EH (cell line): Measurements from ENCODE around the gene ADAM12.

Source experiments
- DNase-seq: peaks from one replicate; pipeline ENCODE4 v3.0.0-alpha.2; 2015; ENCODE audit warnings: low read depth

Gene ADAM12

DNA sequence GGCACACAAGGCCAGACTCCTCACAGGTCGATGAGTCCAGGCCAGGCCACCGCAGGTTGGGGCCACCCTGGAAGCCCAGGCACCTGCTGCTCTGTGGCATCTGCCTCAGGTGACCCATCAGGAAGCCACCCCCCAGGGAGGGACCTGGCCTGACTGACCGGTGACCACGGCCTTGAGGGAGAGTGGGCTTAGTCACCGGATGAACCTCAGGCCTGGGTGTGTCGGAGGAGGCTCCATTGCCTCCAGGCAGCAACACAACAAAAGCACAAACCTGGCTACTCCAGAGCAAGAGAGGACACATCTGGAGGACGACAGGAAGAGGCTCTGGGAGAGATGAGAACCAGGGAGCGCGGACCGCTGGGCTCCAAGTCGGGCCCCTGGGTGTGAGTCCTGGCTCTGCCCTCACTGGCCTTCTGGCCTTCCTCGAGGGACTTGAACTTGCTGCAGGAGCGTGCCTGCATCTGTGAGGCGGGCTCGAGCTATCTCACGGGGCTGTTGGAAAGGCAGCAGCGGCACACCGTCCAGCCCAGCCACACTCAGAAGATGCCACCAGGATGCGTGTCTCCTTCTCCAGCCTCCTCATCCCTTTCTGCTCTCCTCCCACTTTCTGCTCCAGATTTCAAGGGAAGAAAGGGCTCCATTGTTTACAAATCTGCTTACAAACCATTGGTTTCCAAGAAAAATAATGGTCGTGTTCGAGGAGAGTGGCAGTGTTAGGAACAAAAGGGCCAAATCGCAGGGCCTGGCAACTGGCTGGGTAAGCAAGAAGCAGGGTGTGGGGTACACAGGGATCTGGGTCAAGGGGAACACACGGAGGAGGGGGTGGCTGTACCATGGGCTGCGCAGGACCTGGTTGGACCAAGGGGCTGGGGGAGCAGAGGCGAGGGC is 152.9 kb downstream of the ADAM12 start:
- DNase-seq = no peak

DNA sequence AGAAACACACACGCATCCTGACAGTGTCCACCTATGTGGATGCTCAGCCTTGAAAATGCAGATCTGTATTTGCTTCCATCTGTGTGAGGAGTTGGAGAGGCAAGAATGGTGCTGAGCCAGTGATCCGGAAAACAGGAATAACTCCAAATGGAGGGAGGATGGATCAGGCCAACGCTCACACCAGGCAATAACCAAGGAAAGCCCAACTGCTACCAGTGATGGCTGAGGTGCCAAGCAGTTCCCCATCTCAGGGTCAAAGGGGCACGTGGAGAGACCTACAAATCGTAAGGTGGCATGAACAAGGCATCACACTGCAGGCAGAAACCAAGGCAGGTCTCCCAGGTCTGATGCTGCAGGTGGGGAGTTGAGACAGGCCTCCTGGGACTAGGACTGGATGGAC is 153.6 kb downstream of the ADAM12 start:
- DNase-seq = no peak

DNA sequence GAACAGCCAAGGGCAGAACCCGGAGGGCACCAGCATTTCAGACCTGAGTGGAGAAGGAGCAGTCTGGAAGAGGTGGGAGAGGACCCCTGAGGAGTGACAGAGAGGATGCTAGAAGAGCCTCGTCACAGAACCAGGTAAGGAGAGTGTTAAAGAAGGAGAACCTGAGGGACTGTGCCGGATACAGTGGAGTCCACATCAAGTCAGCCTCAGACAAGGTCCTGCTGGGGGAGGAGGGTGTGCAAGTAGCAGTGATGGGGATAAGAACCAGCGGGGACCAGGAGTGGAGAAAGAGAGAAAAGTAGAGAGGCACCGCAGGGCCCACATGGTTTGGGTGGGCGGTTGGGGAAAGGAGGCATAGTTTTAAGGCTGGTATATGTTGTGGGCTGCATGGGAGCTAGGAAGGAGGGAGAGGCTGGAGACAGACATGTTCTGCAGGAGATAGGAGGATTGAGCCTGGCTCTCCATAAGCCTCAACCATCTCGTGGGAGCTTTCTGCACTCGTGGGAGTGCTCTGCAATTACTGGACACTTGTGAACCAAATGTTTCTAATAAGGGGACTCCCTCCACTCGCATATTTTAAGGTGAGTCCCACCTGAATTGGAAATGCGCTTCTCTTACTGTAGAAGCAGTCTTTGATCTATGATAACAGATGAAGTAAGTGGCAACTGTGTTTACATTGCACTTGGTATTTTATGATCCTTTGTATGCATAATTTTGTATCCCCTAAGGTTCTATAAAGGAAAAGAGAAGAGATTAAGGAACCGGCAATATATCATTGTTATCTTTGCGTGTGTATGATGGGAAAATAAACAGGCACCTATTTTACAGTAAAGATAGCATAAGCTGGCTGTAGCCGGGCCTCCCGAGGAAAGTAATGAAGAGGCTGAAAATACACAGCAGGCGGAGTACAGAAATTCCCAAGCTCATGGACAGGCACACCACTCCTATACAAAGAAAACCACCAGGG is 154.8 kb downstream of the ADAM12 start:
- no peak for DNase-seq

DNA sequence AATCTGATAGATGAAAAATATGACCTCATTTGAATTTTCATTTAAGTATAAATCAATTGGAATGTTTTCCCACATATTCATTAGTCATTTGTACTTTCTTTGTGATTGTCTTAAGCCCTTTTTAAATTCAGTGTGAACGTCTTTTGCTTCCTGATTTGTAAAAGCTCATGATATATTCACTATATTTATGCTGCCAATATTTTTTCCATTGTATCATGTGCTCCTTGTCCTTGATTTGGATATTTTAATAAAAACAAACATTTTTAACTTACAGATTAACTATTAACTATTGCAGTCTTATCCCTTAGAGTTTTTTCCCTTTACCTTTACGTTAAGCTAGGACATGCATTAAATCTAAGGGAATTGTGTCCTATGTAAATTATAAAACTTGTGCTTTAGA is 157.7 kb downstream of the ADAM12 start:
- DNase-seq = no peak

DNA sequence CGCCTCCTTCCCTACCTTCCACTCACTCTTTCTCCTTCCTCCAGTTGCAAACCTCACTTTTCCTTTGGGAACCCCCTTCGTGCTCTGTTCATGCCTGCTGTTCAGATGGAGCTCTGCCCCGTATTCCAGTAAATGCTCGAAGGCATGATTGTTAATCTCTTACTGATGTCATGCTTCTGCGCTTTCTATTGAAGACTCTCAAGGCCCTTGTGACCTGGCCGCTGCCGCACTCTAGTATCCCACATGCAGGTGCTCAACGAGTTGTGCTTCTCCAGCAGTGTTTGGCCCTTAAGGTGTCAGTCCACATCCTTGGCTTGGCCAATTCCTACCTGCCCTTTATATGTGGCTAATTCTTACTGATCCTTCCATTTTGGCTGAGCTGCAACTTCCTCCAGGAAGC is 158.6 kb downstream of the ADAM12 start:
- DNase-seq = no peak

DNA sequence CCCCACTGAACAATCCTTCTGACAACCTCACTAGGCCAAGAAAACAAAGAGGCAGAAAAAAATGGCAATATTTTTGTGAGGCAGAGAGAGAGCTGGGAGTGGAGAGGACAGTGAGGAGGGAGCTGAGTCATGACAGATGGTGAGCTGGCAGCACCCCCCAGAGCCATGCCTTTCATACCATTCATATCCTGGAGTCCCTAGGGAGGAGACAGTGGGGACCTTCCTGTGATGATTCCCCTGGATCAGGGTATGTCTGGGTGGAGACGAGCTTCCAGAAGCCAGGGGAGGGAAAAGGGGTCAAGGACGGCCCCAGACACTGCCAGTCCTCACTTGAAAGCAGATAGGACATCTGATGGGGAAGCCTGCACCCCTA is 160.5 kb downstream of the ADAM12 start:
- DNase-seq = peak; percentile 34

DNA sequence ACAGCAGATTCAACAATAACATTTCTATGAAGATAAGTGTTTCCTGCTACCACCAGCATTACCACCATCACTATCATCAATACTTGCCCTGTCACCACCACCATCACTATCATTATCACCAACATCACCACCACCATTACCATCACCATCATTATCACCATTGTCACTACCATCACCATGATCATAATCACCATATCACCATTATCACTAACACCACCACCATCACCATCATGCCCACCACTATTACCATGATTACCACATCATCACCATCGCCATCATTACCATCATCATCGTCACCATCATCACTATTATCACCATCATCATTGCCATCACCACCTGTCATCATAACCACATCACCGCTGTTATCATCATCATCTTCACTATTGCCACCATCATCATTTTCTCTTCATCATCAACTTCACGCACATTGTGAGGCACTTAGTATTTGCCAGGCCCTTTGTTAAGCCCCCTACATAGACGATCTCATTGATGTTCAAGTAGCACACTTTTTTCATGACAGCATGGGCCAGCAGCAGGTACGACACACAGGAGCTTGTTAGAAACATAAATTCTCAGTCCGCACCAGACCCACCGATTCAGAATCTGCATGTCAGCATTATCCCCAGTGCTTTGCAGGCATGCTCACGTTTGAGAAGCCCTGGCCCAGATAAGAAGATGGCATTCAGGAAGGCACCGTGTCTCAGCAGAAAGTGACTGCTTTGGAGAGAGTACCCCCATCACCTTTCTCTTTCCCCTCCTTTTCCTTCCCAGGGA is 161.1 kb downstream of the ADAM12 start:
- no peak for DNase-seq

DNA sequence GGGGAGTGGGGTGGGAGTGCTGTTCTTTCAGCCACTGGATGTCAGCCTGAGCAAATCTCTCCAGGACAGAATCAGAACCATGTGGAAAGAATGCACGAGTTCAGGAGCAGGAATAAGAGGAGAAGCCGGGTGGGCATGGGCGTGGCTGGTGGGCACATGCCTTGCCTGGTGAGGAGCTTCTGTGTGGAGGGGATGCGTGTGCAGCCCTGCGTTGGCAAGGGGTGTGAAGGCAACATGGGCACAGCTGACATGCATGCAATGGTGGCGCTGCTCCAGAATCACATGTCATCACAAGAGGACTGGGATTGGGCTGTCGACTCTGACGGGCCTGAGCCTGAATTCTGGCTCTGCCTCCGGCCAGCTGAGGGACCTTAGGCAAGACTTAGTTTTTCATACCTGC is 162.1 kb downstream of the ADAM12 start:
- no peak for DNase-seq

DNA sequence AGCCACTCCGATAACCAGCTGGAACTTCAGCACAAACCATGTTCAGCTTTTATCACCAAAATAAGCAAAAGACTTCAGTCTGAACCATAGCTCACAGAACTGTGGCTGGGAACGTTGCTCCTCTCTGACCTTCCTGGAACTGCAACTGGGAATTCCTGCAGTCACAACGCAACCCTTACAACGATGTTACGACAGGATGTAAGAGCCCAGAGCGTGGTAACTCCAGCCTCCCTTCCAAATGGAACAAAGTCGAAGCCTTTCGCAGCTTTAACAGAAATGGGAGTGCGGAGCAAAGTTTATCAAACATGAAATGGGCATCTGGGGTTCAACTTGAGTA is 162.6 kb downstream of the ADAM12 start:
- DNase-seq = no peak

DNA sequence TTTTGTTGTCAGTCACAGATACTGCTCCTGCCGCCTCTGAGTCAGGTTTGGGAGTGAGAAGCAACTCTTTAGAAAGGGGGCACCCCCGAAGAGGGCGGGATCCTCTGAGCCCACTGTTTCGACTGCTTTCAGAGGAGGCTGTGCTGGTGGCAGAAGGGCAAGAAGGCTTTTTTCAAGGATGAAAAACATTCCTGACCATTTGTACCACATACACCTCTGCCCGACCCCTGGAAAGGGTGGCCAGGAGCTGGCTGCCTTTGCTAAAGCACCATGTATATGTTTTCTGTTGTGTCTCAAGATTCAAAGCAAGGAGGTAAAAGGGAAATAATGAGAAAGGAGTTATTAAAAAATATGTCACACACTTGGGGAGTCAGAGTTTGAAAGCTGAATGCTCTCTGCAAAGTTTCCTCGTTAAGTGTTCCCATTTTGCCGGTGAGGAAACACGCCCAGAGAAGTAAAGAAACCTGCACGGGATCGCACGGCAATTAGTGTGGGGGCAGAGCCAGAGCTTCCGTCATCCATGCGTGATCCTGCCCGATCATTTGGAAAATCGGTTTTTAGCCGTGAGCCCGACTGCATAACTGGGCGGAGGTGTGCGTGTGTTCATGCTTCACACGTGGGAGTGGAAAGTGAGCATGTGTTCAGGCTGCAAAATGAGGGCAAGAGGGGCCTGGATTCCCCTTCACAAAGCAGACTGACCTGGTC is 163.2 kb downstream of the ADAM12 start:
- no peak for DNase-seq

DNA sequence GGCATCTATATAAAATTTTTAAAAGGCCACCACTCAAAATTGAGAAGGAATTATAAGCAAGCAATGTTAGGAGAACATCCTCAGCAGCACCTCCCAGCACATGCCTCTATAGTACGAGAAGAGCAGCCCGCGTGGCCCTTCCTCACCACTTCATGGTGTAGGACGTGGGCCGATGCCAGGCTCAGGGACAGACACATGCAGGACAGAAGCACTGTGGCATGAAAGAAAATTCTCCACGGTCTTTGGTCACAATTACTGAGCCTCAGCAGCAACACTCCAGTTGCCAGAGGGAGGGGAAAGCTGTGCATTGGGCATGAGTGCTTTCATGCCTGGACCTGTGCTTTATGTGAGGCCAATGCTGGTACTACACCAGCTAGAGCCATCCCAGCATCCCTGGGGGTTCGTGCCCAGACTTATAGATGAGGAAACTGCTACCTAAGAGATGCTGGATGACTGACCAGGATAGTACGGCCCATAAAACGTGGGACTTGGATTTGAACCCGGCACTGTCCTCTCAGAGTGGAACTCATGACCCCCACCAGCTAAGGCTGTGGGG is 164.7 kb downstream of the ADAM12 start:
- no peak for DNase-seq

DNA sequence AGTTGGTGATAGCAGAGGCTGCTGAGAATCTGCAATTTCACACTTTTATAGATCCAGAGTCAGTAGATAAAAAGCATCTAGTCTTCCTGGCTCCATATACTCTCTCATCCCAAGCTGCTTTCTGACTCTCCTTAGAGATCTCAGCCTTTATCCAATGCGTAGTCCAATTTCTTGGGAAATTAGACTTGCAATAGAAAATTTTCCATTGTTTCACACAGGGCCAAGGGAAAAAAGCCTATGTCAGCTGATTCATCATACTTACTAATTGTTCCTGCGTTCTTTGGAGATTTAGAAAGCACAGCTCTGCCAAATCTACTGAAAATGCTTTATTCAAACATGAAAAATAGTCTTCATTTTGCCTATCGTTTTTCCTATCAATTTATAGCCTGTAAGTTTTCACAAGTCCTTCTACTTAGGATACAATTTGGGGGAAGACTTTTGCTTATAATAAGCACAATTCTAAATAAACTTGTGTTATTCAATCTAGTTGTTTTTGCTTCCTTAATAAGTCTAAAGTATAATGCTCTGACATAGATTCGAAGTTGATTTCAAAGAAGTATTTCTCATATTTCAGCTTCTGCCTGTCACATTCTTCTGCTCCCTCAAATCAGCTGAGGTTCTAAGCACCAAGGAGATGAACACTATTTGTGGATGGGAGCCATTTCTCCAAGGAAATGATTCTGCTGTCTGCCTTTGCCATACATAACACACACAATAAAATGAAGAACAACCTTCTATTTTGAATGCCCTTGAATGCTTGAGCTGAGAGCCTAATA is 165.4 kb downstream of the ADAM12 start:
- DNase-seq = peak; percentile 31

DNA sequence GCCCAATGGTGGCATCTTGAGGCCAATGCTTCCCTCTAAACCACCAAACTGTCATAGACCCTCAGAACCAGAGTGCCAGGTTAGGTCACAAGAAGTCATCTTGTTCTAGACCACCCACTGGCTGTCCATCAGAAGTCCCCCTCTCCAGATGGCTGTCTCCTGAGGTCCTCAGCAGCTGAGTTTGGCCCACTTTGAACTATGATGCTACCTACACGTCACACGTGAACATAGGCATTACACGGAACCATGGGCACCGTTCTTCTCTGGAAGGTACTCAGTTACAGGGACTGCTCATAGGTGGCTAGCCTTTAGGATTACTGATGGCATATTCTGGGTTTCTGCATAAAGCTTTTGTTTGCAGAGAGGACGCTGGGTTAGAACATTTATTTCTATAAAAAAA is 166.4 kb downstream of the ADAM12 start:
- DNase-seq = no peak

DNA sequence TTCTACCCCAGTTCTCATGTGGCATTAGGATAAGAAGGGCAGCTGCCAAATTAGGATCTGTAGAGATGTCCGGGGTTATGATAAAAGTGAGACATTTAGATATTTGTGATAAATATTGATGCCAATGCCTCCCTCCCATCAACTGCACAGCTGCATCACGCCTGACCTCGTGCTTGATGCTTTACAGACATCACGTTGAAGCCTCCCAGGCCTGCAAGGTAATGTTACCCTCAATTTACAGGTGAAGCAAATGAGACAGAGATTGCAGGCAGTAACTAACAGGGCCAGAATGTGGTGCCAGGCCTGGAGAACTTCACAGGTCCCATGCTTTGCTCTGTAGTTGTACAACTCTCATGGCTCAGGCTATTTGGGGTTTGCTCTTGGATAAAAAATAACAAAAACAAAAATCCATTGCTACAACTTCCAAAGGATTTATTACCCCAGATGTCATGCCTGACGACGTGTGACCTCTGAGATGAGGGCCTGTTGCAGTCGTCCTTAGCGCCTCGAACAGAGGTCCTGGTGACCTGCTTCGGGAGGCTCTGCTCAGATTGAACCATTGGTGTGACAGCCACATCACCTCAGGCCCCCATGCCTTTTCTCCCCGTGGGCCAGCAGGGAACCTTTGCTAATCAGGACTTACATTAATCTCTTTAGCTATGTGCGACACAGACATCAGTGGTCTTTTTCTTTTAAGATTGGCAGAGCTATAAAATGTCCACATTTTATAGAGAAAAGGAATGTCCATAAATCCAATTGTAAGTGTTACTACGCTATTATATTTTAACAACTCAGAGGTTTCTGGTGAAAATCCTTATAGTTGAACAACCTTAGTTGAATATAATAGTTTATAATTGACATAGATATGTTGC is 169.3 kb downstream of the ADAM12 start:
- DNase-seq = no peak

DNA sequence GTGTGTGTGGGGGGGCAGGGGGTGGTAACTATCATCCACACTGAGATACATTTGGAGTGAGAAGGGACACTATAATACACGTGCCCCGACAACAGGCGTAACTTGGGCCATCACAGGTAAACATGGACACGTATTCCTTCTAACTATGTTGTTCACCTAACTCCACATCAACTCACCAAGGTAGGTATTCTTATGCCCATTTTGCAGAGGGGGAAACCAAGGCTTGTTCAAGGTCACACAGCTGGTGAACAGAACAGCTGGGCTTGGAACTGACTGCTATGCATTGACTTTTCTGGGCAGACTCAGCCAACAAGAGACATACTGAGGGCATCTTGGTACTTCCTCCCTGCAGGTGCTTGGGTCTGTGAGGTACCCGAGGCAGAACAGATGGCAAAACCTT is 170.1 kb downstream of the ADAM12 start:
- DNase-seq = no peak

DNA sequence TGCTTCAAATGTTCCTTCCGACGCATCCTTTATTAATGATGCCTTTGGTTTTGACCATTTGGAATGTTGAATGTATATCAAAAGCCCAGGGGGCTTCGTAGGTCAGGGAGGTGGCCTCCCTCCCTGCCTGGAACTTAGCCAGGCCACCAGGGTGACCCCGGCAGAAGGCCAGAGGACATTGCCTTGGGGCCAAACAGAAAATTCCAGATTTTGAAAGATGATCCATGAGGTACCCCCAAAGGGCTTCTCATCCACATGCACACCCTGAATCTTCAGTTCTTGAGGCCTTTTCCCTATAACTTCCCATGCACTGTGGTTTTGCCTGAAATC is 171.7 kb downstream of the ADAM12 start:
- no peak for DNase-seq

DNA sequence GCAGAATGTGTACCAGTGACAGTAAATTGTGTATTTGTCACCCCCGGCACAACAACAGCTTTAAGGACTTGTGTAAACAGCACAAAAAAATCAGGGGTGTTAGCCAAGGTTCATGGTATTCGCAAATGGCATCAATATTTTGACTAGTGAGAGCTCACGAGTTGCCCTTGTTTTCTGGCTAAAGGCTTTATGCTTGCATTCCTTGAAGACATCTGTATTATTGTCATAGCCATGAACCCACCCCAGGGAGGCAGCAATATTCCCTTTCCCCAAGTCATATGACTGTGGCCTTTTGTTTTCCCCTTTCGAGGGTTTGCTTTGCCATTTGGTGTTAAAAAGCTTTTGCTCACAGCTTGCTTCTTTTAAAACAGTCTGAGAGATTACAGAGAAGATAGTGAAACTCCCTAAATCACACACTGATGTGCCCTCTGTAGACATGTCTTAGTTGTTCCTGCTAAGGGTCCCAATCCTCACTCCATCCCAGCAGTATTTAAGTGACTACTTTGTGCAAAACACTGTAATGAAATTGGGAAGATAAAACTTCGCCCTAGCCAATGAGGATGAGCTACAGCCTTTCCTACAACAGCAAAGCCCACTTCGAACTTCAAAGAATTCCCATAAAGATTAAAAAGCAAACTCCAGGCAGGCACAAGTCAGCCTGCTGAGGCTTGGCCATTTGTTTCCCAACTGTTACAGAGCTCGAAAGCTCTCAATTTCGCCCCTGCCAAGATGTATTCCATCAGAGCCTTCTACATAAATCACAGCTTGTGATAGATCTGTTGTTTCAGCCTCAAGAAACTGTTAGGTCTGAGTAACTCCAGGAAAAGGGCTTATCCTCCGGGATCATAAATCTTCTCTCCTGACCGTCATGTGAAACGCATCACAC is 172.3 kb downstream of the ADAM12 start:
- peak; percentile 68 for DNase-seq

DNA sequence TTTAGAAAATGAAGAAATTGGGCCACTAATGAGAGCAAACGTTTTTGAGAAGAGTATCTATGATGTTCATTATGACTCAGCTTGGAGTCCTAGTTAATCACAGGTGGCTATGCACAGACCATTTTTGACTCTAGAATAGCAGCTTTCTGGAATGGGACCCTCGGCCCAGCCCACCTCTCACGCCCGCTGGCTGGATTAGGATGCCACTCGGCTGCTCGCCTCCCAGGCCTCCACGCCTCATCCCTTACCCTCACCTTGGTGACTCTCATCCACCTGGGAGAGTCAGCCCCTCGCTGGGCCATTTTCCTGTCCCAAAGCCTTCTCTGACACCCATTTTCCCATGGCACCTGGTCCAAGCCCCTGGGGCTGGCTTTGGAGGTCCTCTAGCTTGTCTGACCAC is 173.6 kb downstream of the ADAM12 start:
- DNase-seq = no peak

DNA sequence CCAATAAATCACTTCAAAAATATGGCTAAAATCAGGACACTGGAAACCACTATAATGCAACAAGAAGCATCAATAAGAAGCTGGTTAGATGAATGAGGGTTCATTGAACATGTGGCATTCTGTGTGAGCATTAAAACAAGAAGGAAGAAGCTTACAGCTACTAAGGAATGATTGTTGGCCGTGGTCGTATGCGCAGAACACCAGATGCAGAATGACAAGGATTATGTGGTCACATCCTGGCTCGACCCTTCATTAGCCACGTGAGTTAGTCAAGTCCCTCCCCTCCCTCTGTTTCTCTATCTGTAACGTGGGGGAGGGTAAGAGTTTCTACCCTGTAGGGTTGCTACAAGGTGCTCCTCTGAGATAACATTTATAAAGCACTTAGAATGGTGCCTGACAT is 174.3 kb downstream of the ADAM12 start:
- DNase-seq = no peak
